ENCODE data around the gene TRABD2B. TPM values are rescaled to one million over a fixed set of nuclear protein-coding genes. Genes with fewer than 3 reads are reported as not detected.

The TRABD2B gene
- total and polyA plus RNA-seq, 2 of the 13 experiments (the other 11 are each of a cell fraction or from before 2014, with no cell fraction given): 0.04 TPM; not detected in 1

- intact Hi-C loops (cut with micrococcal nuclease; ENCODE audit: unreplicated experiment) (no loop called here), in situ Hi-C loops (cut with HindIII; ENCODE audit: extremely low pct_ligation_motif_present, low pct_unique_long_range_greater_than_20kb) (no loop called here)
- H3K9ac ChIP-seq (ENCODE audit: insufficient read depth, low read depth, low read length): no peak overlapping the region
- ATAC-seq: no peak
- no peaks in the 10 kb centered on the region for H3K36me3 ChIP-seq (replicated peaks in 1 of 2; ENCODE audit: control insufficient read depth in 1 of 2, insufficient read depth in 2 of 2, low read length in 2 of 2)
- H3K27me3 ChIP-seq (ENCODE audit: control insufficient read depth in 1 of 2, insufficient read depth in 2 of 2, low read length in 2 of 2): peaks cover 0 to 2% of the 10 kb centered on the region in 2 experiments; a peak in 2 of 5 replicates
- WGBS (ENCODE audit: low lambda C conversion rate): 8% methylated on average over 2 of the region's 2 CpGs
- no peak overlapping the region for H2AFZ ChIP-seq (ENCODE audit: low read length)
- POLR2A ChIA-PET: no interaction called here
- no peaks in the 10 kb centered on the region for H3K9me3 ChIP-seq (ENCODE audit: low read length)
- no peaks in the 10 kb centered on the region for H3K79me2 ChIP-seq (ENCODE audit: insufficient read depth, low read length)
- BruUV-seq (replicated peaks): no TSS peak
- H3K4me2 ChIP-seq (ENCODE audit: low read depth, low read length): no peak overlapping the region
- H3K4me1 ChIP-seq (ENCODE audit: insufficient read depth, low read length): no peaks in the 10 kb centered on the region
- DNase-seq (ENCODE audit: low spot score): no peak
- no peak overlapping the region for H3K4me3 ChIP-seq (replicated peaks in 1 of 3; ENCODE audit: insufficient read depth in 1 of 3, low read depth in 2 of 3, low read length in 3 of 3)
- CTCF ChIA-PET (ENCODE audit: low intra/inter-chr PET ratio, low total read pairs): no interaction called here
- FAIRE-seq: no peak
- H3K27ac ChIP-seq (ENCODE audit: extremely low read length, insufficient read depth, low read length): no peak overlapping the region
- H4K20me1 ChIP-seq (ENCODE audit: insufficient read depth, low read length): 0 out of 2 replicates have a peak, but pooled peaks cover 2% of the 10 kb centered on the region
- TF ChIP-seq ZMAT3 (CRISPR knock-in tag; conservative IDR thresholded peaks at IDR 0.05) (no peak), ZHX2 (IDR thresholded peaks at IDR 0.05; ENCODE audit: low read depth) (no peak), ZHX2 (CRISPR knock-in tag; IDR thresholded peaks at IDR 0.05; ENCODE audit: borderline replicate concordance) (no peak), ZKSCAN1 (IDR thresholded peaks at IDR 0.05; ENCODE audit: low read length) (no peak), MXD1 (CRISPR knock-in tag; IDR thresholded peaks at IDR 0.05) (no peak), PBX2 (CRISPR knock-in tag; IDR thresholded peaks at IDR 0.05) (no peak), ATF2 (CRISPR knock-in tag; IDR thresholded peaks at IDR 0.05) (no peak), KMT2B (CRISPR knock-in tag; IDR thresholded peaks at IDR 0.05) (no peak), JDP2 (CRISPR knock-in tag; IDR thresholded peaks at IDR 0.05; ENCODE audit: borderline replicate concordance) (no peak), SMYD3 (CRISPR knock-in tag; IDR thresholded peaks at IDR 0.05) (no peak), TRIM22 (IDR thresholded peaks at IDR 0.05) (no peak), ZNF691 (CRISPR knock-in tag; IDR thresholded peaks at IDR 0.05; ENCODE audit: borderline replicate concordance, low read depth) (no peak), ZNF550 (CRISPR knock-in tag; IDR thresholded peaks at IDR 0.05; ENCODE audit: borderline replicate concordance) (no peak), ZNF335 (CRISPR knock-in tag; IDR thresholded peaks at IDR 0.05) (no peak), FOXK2 (IDR thresholded peaks at IDR 0.05) (no peak)
These were observed 29.1 kb upstream of the TRABD2B start for GRCh38 chr1:48026275-48026674.
